Measurements from ENCODE around the gene NPY5R.

DNA sequence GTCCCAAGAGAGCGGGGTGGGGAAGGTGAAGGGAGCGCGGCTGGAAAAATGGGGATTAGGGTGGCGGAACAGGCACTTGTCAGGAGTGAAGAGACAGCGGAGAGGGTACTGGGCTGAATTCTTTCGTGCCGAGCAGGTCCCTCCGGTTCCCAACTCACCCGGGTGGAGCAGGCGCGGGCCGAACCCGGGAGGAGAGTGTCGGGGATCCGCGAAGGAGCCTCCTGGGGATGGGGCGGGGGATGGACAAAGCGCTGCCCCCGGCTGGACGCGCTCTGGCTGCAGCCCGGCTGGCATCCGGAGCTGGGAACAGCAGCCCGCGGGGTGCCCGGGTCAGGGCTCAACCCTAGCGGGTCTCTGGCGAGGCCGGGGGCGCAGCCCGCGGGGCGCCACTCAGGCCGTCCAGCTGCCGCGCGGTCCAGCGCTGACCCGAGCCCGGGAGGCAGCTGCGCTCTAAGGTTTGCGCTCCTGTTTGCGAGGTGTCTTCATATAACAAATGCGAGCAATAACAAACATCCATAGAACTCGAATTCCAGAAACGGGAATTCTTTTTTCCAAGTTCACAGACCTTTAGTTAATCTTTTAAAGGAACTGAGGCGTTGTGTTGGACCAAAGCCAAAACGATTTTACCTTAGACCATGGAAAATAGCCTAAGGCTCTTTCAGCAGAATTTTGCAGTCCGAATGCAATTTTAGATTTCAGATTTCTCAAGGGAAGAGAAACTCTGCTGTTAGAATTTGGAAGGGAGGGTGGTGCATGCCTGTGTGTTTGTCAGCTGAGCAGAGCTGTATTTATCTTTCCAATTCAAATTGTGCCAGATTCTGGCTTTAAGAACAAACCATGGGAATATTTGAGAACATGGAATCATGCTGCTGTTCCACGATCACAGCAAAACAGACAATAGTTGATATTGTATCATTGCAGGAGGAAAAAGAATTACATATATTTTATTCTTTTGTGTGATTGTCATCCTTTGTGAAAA lies 744 bp downstream of the NPY5R start:
- TF ChIP-seq, protein P1, sequence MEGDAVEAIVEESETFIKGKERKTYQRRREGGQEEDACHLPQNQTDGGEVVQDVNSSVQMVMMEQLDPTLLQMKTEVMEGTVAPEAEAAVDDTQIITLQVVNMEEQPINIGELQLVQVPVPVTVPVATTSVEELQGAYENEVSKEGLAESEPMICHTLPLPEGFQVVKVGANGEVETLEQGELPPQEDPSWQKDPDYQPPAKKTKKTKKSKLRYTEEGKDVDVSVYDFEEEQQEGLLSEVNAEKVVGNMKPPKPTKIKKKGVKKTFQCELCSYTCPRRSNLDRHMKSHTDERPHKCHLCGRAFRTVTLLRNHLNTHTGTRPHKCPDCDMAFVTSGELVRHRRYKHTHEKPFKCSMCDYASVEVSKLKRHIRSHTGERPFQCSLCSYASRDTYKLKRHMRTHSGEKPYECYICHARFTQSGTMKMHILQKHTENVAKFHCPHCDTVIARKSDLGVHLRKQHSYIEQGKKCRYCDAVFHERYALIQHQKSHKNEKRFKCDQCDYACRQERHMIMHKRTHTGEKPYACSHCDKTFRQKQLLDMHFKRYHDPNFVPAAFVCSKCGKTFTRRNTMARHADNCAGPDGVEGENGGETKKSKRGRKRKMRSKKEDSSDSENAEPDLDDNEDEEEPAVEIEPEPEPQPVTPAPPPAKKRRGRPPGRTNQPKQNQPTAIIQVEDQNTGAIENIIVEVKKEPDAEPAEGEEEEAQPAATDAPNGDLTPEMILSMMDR (IDR thresholded peaks at IDR 0.05; ENCODE audit: low read depth, low read length): no peak
- TF ChIP-seq POLR2A (IDR thresholded peaks at IDR 0.05; ENCODE audit: extremely low read depth, insufficient read length) (no peak), MYC (IDR thresholded peaks at IDR 0.05; ENCODE audit: low read depth, low read length) (no peak)
